Activated CD8-positive, alpha-beta memory T cell treated with anti-CD3 and anti-CD28 coated beads, Interleukin-2, amount 50 U/mL, for 1 hour (primary cell): ENCODE results near the gene COL2A1.

ENCODE experiments used
- DNase-seq: peaks from one replicate; pipeline ENCODE4 v3.0.0-alpha.2; 2020; ENCODE audit errors: extremely low read depth

The COL2A1 gene

GRCh38 chr12:47945341-47945728 is 58.9 kb downstream of the COL2A1 start:
- no peak for DNase-seq

- DNase-seq = no peak
Observed at GRCh38 chr12:47944685-47945340, 59.5 kb downstream of the COL2A1 start.

DNA sequence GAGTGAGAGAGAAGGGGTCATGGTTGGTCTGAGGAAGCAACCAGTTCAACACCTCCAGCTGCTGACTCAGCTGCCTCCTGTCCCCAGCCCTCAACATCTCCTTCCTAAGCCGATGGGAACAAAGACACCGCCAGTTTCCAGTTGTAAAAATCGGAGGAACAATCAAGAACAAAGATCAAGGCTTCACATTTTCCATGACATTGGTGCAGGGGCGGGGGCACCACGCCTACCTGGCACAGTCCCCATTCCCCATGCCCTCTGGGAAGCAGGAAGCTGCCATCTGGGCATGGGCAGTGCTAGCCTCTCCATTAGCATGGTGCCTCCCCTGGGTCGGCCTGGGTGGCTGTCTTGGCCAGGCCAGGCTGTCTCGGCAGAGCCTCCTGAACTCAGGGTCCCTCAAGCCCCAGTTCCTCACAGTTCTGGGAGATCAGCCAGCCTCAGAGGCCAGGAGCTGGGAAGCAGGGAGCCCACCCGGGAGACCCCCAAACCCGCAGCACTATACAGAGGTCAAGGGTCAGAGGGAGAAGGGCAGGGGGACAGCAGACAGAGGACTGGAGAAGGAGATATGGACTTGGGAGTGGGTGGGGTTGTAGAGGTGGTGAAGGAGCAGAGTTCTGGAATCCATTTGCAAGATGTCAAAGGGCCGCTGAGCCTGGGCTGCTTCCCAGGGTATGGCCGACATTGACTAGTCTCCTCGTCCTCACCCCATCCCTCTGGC is 60.5 kb downstream of the COL2A1 start:
- DNase-seq = no peak

DNA sequence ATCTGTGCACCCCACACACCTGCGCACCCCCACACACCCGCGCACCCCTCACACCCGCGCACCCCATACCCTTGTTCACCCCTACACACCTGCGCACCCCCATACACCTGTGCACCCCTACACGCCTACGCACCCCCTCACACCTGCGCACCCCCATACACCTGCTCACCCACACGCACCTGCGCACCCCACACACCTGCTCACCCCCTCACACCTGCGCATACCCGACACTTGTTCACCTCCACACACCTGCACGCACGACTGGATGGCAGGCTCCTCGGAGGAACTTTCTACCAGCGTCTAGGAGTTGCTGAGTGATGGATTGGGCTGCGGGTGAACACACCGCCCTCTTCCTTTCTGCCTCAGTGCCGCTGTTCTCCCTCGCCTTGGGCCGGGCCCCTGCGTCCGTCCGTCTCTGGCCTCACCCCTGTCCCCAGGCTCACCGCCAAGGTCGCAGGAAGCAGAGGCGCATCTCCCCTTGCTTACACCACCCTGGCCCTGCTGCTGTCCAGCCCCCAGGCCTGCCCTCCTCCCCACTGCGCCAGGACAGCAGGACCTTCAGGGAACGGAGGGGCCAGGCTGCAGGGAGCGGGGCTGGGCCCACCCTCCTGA is 61.6 kb downstream of the COL2A1 start:
- DNase-seq = no peak

DNA sequence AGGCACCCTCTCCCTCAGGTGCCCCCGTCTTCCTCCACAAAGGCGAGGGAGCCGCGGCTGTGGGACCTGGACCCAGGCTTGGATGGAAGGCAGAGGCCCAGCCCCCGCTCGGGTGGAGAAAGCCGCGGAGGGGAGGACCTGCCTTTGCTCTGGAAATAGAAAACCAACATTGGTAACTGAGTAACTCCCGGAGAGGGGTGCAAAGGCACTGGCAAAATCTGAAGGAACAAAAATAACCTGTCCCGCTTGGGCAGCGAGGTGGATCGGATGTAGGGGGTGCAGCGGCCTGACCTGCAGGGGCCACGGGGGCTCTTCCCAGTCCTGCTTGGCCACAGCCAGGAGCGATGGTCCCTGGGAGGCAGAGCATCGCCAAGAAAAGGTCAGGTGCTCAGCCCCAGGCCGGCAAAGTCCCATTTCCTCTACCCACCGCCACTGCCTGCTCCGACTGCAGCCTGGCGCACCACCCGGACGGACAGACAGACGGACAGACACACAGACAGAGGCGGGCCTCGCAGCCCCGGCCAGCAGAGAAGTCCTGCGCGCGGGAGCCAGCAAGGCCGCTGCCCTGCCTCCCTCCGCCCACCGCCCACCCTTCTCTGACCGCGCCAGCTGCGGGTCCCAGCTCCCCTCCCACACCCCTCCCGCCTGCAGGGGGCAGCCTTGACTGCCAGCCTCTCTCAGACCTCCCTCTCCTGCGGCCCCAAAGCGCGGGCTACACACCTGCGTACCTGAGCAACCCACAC is 62.2 kb downstream of the COL2A1 start:
- no peak for DNase-seq

GRCh38 chr12:47941475-47941780 is 62.8 kb downstream of the COL2A1 start:
- no peak for DNase-seq

DNA sequence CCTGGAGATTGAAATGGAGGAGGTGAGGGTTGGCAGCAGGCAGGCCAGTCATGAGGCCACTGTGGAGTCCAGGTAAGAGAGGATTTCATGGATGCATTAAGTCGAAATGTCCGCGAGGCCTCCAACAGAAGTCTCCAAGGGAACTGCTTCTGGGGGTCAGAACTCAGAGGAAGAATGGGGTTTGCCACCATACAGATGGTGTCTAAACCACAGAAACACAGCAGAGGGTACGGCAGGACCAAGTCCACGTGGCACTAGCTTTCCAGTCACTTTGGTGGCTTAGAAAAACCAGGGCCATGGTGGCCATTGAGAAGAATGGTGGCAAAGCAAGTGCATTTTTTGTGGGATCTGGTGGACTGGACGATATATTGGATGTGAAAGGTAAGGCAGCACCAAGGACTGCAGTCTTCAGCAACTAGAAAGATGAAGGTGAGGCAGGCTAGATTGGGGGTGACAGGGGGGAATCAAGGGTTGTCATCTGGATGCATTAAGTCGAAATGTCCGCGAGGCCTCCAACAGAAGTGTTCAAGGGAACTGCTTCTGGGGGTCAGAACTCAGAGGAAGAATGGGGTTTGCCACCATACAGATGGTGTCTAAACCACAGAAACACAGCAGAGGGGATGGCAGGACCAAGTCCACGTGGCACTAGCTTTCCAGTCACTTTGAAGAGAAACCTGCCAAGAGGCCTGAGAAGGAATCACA is 63.4 kb downstream of the COL2A1 start:
- no peak for DNase-seq

- no peak for DNase-seq
Observed at GRCh38 chr12:47939009-47939601, 65.2 kb downstream of the COL2A1 start.

GRCh38 chr12:47938594-47938993 is 65.7 kb downstream of the COL2A1 start:
- no peak for DNase-seq

- DNase-seq = no peak
Observed at GRCh38 chr12:47938093-47938492, 66.2 kb downstream of the COL2A1 start.

DNA sequence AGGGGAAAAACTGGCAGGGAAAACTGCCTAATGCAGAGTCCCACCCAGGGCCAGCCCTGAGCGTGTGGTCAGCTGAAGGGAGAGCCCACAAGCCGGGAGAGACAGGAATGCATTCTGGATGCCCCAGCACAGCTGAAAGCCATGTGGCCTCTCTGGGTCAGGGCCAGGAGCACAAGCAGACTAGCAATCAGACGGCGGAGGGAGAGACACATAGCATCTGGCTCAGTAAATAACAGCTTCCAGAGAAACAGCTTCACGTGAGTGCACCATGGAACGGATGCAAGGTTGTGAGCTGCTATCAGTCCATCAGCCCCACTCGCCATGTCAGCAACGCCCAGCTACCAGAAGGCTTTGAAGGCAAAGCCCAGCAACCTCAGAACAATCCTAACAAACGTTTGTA is 69.1 kb downstream of the COL2A1 start:
- DNase-seq = no peak

DNA sequence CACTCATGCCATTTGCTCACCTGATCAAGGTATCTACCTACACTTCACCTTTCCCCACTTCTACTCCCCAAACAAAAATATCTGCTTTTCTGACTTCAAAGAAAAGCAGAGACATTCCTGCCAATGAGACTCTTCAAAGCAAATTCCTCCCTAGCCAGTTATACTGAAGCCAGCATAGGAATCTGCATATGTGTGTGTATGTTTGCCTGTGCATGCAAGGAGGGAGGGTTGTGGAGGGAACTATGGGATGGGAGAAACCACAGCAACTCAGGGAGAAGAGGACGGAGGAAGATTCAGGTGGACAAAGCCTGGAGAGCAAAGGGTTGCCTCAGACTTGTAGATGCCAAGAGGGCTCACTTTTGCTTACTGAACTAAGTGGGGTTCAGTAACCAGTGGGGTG is 73.1 kb downstream of the COL2A1 start:
- DNase-seq = no peak

GRCh38 chr12:47930634-47931033 is 73.6 kb downstream of the COL2A1 start:
- no peak for DNase-seq

GRCh38 chr12:47927346-47927745 is 76.9 kb downstream of the COL2A1 start:
- DNase-seq = no peak
